GM19193 (cell line): ENCODE results near the gene RBM20.

Experiments
- POLR2A ChIP-seq: IDR thresholded peaks from 4 replicates; pipeline ENCODE4 v1.6.1; 2011; ENCODE audit not compliant: insufficient read depth, insufficient read length; ENCODE audit errors: extremely low read depth

RBM20 gene

GRCh38 chr10:110867807-110868465 is 223.8 kb downstream of the RBM20 start:
- no peak for TF ChIP-seq POLR2A

DNA sequence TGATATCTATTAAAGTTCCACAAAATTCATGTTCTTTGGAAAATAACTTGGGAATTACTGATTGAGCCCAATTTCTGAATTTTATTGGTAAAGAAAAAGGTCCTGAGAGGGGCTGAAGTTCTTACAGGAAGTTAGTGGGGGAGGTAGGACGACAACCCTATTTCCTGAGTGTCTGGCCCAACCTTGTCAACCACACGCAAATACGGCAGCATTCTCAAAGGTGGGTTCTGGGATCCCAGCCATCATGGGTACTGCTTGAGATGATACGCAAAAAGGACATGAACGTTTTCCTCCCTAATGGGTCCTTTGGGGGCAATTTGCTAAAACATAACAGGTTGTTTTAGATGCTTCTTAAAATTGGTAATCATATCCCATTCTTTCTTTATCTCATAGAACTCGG is 224.8 kb downstream of the RBM20 start:
- TF ChIP-seq POLR2A = peak; percentile 24

DNA sequence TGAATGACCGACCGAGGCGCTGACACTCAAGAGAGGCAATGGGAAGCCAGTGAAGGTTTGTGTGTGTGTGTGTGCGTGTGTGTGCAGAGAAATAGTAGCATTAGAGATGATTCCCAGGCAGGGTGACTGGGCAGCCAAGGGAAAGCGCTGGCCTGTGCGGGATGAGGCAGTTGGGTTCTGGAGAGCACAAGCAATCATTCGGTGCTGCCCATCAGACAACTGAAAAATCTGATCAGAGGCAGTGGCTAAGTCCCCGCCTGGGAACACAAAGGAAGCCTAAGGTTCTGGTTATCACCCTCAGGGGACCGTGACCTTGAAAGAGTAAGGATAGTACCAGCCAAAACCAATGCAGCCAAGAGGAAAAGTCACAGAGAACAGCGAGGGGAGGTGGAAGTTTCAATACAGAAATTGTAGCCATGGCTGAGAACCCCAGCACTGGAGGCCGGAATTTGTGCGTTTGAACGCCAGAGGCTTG is 226.7 kb downstream of the RBM20 start:
- no peak for TF ChIP-seq POLR2A

GRCh38 chr10:110871298-110872084 is 227.4 kb downstream of the RBM20 start, which contains the start of gene PDCD4:
PDCD4 (plus strand) TSS chr10:110871928; CDS start chr10:110876028, 4,100 bp downstream.
- TF ChIP-seq POLR2A = peak; percentile 87

DNA sequence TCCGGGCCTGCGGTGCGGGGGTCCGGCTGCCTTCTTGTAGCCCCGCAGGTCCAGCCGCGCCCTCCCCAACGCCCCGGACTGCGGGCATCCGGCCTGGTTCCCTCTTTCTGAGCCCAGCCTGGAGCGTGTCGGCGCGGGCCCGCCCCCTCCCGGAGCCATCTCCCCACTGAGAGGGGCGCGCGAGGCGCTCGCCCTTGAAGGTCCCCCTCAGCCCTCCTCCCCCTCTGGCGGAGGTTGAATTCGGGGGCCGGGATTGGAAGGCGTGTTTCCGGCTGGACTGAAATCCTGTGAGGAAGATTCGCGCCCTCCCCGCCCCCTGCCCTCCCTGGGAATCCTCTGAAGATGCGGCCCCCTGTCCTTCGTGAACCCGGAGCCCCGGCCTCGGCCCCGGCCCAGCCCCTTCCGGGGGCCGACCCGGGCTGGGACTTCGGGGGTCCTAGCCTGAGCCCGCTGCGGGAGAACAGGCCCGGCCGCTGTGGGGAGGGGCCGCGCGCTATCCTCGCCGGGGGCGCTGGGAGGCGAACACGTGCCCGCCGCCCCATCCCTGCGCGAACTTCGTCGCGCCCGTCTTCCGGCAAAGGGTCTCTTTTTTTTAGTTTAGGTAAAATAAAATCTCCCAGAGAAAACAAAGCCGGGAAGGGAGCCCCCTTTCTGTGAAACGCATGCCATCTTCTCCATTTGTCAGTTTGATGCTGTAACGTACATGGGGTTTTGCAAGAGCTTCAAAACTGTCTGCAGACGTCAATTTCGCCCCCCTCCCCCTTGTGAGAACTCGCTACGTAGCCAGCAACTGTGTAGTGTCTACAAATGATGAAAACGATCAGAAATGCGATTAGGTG is 228.2 kb downstream of the RBM20 start:
- no peak for TF ChIP-seq POLR2A

- no peak for TF ChIP-seq POLR2A
Measured at GRCh38 chr10:110872984-110873923, 229.1 kb downstream of the RBM20 start.

- TF ChIP-seq POLR2A = no peak
Measured at GRCh38 chr10:110873951-110874350, 229.8 kb downstream of the RBM20 start.

- TF ChIP-seq POLR2A = no peak
Measured at GRCh38 chr10:110876000-110876399, 231.9 kb downstream of the RBM20 start.

DNA sequence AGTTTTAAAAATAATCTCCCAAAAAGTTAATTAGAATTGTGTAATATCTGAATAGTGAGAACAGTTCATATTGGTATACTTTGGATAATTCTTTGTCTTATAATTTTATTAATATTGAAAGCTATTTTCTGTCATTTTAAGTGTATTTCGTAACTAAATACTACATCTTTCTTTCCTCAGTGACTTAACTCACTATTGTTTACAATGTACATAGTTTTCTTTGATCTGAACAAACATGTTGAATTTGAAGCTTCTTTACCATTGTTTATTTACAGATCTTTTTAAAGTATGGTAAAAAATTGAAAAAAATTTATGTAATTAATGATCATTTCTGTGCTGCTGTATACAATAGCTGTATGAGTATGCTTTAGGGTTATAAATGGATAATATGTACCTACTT is 232.7 kb downstream of the RBM20 start:
- no peak for TF ChIP-seq POLR2A

DNA sequence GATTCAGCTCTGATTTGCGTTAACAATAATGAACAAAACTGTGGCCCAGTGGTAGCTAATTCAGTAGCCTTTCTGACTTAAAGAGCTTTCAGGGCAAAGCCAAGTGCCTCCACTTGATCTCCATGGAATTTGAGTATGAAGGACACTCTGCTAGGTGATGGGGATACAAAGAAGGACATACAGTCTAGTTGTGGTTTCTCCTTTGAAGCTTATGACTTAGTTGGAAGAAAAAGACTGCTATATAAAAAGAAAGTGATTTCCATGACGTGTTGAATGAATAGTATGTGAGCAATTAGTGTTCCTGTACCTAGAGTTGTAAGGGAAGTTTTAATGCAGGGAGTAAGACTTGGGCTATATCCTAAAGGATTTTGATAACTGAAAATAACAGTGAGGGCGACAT is 235.9 kb downstream of the RBM20 start:
- no peak for TF ChIP-seq POLR2A

DNA sequence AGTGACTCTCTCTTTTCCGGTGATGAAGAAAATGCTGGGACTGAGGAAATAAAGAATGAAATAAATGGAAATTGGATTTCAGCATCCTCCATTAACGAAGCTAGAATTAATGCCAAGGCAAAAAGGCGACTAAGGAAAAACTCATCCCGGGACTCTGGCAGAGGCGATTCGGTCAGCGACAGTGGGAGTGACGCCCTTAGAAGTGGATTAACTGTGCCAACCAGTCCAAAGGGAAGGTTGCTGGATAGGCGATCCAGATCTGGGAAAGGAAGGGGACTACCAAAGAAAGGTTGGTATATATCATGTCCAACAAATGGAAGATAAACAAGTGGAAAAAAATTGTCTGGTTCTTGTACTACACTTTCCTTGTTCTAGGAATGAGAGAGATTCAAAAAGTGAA is 237.1 kb downstream of the RBM20 start:
- TF ChIP-seq POLR2A = no peak

GRCh38 chr10:110881905-110882304 is 237.8 kb downstream of the RBM20 start:
- no peak for TF ChIP-seq POLR2A

DNA sequence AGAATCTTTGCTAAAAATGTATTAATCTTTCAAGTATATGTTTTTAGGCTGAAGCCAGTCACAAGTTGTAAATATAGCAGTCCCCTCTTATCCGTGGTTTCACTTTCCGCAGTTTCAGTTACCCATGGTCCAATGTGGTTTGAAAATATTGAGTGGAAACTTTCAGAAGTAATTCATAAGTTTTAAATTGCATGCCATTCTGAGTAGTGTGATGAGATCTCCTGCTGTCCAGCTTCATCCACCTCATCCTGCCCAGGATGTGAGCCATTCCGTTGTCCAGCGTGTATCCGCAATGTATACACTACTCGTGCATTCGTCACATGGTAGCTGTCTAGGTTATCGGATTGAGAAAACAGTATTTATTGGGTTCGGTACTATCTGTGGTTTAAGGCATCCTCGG is 239.8 kb downstream of the RBM20 start:
- no peak for TF ChIP-seq POLR2A
